ENCODE measurements around the gene AGPS. TPM values are rescaled to one million over a fixed set of nuclear protein-coding genes. Genes with fewer than 3 reads are reported as not detected.

The AGPS gene
- total and polyA plus RNA-seq, 2 experiments from 2014 or later, result 22.9 to 36.7 TPM

DNA sequence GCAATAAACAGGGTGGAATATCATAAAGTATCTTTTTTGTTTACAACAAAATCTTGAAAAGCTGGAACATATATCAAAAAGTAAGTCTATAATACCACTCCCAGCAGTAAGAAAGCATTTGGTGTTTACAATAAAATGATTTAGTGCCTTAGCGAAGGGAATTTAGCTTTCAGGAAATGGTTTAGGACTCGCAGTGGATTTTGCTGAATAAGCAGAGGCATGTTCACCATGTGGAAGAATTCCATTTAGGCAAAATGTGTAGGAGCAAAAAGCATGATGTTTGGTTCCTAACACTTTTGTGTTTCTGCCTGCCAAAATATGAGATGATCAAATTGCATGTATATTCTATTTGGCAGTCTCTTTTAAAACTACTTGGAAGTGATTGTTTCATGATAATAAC, 163.6 kb downstream of the AGPS start:
- Histone ChIP-seq H3K4me3 (no peak overlapping the region), H3K4me2 (ENCODE audit: unreplicated experiment) (no peak overlapping the region), H3K79me2 (ENCODE audit: insufficient read depth) (no peaks in the 10 kb centered on the region), H3K9ac (no peak overlapping the region), H3K9me2 (ENCODE audit: insufficient read depth) (no peaks in the 10 kb centered on the region), H3K36me3 (ENCODE audit: low read depth) (no peaks in the 10 kb centered on the region), H3F3A (ENCODE audit: insufficient read depth) (peaks cover 10% of the 10 kb centered on the region; the same call in 1 of the 2 replicates), H3K9me3 (ENCODE audit: low read depth) (no peaks in the 10 kb centered on the region), H2AFZ (no peak overlapping the region), H3K27ac (no peak overlapping the region), H4K20me1 (ENCODE audit: insufficient read depth) (no peaks in the 10 kb centered on the region), H3K4me1 (ENCODE audit: insufficient read depth) (peaks cover 4% of the 10 kb centered on the region; the same call in 1 of the 2 replicates), H3K27me3 (replicated peaks; ENCODE audit: insufficient read depth) (no peaks in the 10 kb centered on the region)
- TF ChIP-seq EZH2 (IDR thresholded peaks at IDR 0.05; ENCODE audit: insufficient read depth, poor library complexity, severe bottlenecking) (no peak), EZH2phosphoT487 (IDR thresholded peaks at IDR 0.05; ENCODE audit: insufficient read depth, low read depth) (no peak)
- in situ Hi-C loops (cut with MboI), result no loop called here
- DNase-seq, result no peak
- 58 to 60% methylated on average over 2 of the region's 2 CpGs for WGBS, 2 experiments (ENCODE audit: low coverage in 1 of 2, low lambda C conversion rate in 2 of 2, missing lambda C conversion rate in 2 of 2)

DNA sequence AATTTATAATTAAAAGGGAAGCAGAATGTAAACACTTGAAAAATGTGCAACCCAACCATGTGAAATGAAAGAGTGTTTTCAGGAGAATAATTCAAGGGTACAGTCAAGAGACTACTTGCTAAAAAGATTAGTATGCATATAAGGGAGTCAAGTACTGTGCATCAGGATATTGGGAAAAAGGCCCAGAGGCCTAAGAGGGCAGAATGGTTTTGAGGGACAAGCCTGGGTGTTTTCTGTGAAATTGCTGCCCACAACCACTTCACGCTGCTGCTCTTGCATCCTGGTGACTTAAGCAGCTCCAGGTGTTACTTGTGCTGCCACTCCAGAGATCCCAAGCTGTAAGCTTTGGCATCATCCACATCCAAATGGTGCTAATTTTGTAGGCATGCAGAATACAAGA, 165.2 kb downstream of the AGPS start:
- DNase-seq, result no peak
- no peak overlapping the region for H3K27ac ChIP-seq
- H3K27me3 ChIP-seq (replicated peaks; ENCODE audit: insufficient read depth), result no peaks in the 10 kb centered on the region
- H3K79me2 ChIP-seq (ENCODE audit: insufficient read depth), result no peaks in the 10 kb centered on the region
- no peaks in the 10 kb centered on the region for H3K9me2 ChIP-seq (ENCODE audit: insufficient read depth)
- no peak overlapping the region for H3K4me3 ChIP-seq
- H3F3A ChIP-seq (ENCODE audit: insufficient read depth), result peaks cover 10% of the 10 kb centered on the region; the same call in 1 of the 2 replicates
- no peak overlapping the region for H3K9ac ChIP-seq
- H3K36me3 ChIP-seq (ENCODE audit: low read depth), result no peaks in the 10 kb centered on the region
- H4K20me1 ChIP-seq (ENCODE audit: insufficient read depth), result no peaks in the 10 kb centered on the region
- WGBS, 2 experiments (ENCODE audit: low coverage in 1 of 2, low lambda C conversion rate in 2 of 2, missing lambda C conversion rate in 2 of 2), result 67 to 86% methylated on average over 1 of the region's 1 CpG
- in situ Hi-C loops (cut with MboI), result no loop called here
- no peak overlapping the region for H3K4me2 ChIP-seq (ENCODE audit: unreplicated experiment)
- no peak overlapping the region for H2AFZ ChIP-seq
- H3K9me3 ChIP-seq (ENCODE audit: low read depth), result no peaks in the 10 kb centered on the region
- peaks cover 4% of the 10 kb centered on the region; the same call in 1 of the 2 replicates for H3K4me1 ChIP-seq (ENCODE audit: insufficient read depth)
- TF ChIP-seq EZH2 (IDR thresholded peaks at IDR 0.05; ENCODE audit: insufficient read depth, poor library complexity, severe bottlenecking) (no peak), EZH2phosphoT487 (IDR thresholded peaks at IDR 0.05; ENCODE audit: insufficient read depth, low read depth) (no peak)

DNA sequence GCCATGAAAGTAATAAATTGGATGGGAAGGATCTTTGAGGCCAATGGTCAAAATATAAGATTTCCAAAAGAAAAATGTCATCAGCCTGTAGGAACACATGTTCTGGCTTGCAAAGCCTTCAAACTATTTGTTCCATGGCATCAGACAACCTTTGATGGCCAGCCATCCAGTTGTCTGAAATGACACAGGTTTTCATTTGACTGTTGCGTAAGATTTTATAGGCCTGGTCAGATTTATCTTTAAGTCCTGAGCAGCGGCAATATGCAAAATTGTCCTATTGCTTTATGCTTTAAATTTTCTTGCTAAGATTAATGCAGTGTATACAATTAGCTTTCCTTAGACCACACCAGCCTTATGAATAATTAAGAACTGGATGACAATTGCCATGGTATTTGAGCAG, 167.1 kb downstream of the AGPS start:
- DNase-seq, result no peak
- no peaks in the 10 kb centered on the region for H3K4me1 ChIP-seq (ENCODE audit: insufficient read depth)
- no peak overlapping the region for H3K27ac ChIP-seq
- H3K79me2 ChIP-seq (ENCODE audit: insufficient read depth), result no peaks in the 10 kb centered on the region
- H3F3A ChIP-seq (ENCODE audit: insufficient read depth), result no peaks in the 10 kb centered on the region
- WGBS, 2 experiments (ENCODE audit: low coverage in 1 of 2, low lambda C conversion rate in 2 of 2, missing lambda C conversion rate in 2 of 2), result 88 to 90% methylated on average over 2 of the region's 2 CpGs
- no peak overlapping the region for H3K4me3 ChIP-seq
- H3K4me2 ChIP-seq (ENCODE audit: unreplicated experiment), result no peak overlapping the region
- no peaks in the 10 kb centered on the region for H3K27me3 ChIP-seq (replicated peaks; ENCODE audit: insufficient read depth)
- in situ Hi-C loops (cut with MboI), result no loop called here
- no peaks in the 10 kb centered on the region for H3K9me3 ChIP-seq (ENCODE audit: low read depth)
- H3K36me3 ChIP-seq (ENCODE audit: low read depth), result no peaks in the 10 kb centered on the region
- no peak for TF ChIP-seq EZH2 (IDR thresholded peaks at IDR 0.05; ENCODE audit: insufficient read depth, poor library complexity, severe bottlenecking)
- no peak for TF ChIP-seq EZH2phosphoT487 (IDR thresholded peaks at IDR 0.05; ENCODE audit: insufficient read depth, low read depth)
- no peaks in the 10 kb centered on the region for H4K20me1 ChIP-seq (ENCODE audit: insufficient read depth)
- H3K9me2 ChIP-seq (ENCODE audit: insufficient read depth), result no peaks in the 10 kb centered on the region
- H2AFZ ChIP-seq, result no peak overlapping the region
- no peak overlapping the region for H3K9ac ChIP-seq

DNA sequence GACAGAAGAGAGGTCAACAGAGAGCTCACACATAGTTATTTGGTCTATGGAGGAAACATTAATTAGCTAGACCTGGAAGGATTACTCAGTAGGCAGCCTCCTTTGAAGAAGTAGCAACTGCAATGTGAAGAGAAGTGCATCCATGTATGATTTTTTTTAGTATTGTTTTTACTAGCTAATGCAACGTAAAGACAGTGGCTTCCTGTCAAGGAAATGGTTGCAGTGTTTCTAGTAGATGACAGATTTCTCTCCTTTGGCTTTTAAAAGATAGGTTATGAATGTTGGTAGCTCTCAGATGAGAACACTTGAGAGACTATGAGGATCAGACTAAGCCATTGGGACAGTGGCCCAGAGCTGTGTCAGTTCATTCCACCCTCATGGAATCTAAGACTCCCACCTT, 175.8 kb downstream of the AGPS start:
- 38 to 65% methylated on average over 1 of the region's 1 CpG for WGBS, 2 experiments (ENCODE audit: low coverage in 1 of 2, low lambda C conversion rate in 2 of 2, missing lambda C conversion rate in 2 of 2)
- DNase-seq, result no peak

DNA sequence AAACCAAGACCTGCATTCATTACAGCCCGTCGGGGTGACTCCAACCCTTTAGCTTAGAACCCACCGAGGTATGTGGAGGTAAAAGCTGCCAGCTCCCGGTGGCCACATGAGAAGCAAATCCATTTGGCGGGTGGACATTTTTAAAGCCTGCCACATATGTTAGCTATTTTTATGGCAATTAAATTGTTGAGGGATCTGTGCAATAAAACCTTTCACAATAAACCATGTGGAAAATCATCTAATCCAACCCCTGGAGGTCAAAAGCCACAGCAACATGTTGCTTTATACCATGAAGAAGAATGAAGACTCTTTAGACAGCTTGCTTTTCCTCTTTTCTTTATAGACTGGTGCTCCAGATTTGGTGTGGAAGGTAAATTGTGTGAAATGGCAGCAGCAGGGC, 176.3 kb downstream of the AGPS start:
- Histone ChIP-seq H3K9me3 (ENCODE audit: low read depth) (no peaks in the 10 kb centered on the region), H3K9me2 (ENCODE audit: insufficient read depth) (no peaks in the 10 kb centered on the region), H3K36me3 (ENCODE audit: low read depth) (no peaks in the 10 kb centered on the region), H3F3A (ENCODE audit: insufficient read depth) (no peaks in the 10 kb centered on the region), H3K27me3 (replicated peaks; ENCODE audit: insufficient read depth) (no peaks in the 10 kb centered on the region), H3K4me1 (ENCODE audit: insufficient read depth) (no peaks in the 10 kb centered on the region), H3K79me2 (ENCODE audit: insufficient read depth) (no peaks in the 10 kb centered on the region), H4K20me1 (ENCODE audit: insufficient read depth) (no peaks in the 10 kb centered on the region), H3K27ac (no peak overlapping the region), H3K4me2 (ENCODE audit: unreplicated experiment) (no peak overlapping the region), H3K9ac (no peak overlapping the region), H3K4me3 (no peak overlapping the region), H2AFZ (no peak overlapping the region)
- no peak for DNase-seq
- WGBS, 2 experiments (ENCODE audit: low coverage in 1 of 2, low lambda C conversion rate in 2 of 2, missing lambda C conversion rate in 2 of 2), result 40 to 41% methylated on average over 5 of the region's 5 CpGs
- TF ChIP-seq EZH2 (IDR thresholded peaks at IDR 0.05; ENCODE audit: insufficient read depth, poor library complexity, severe bottlenecking) (no peak), EZH2phosphoT487 (IDR thresholded peaks at IDR 0.05; ENCODE audit: insufficient read depth, low read depth) (no peak)
- in situ Hi-C loops (cut with MboI), result no loop called here

More for the DNA sequence above, 175.8 kb downstream of the AGPS start:
- Histone ChIP-seq H3K27me3 (replicated peaks; ENCODE audit: insufficient read depth) (no peaks in the 10 kb centered on the region), H4K20me1 (ENCODE audit: insufficient read depth) (no peaks in the 10 kb centered on the region), H2AFZ (no peak overlapping the region), H3K9me2 (ENCODE audit: insufficient read depth) (no peaks in the 10 kb centered on the region), H3K4me2 (ENCODE audit: unreplicated experiment) (no peak overlapping the region), H3K9ac (no peak overlapping the region), H3K36me3 (ENCODE audit: low read depth) (no peaks in the 10 kb centered on the region), H3K9me3 (ENCODE audit: low read depth) (no peaks in the 10 kb centered on the region), H3K4me3 (no peak overlapping the region), H3F3A (ENCODE audit: insufficient read depth) (no peaks in the 10 kb centered on the region), H3K79me2 (ENCODE audit: insufficient read depth) (no peaks in the 10 kb centered on the region), H3K4me1 (ENCODE audit: insufficient read depth) (no peaks in the 10 kb centered on the region), H3K27ac (no peak overlapping the region)
- TF ChIP-seq EZH2 (IDR thresholded peaks at IDR 0.05; ENCODE audit: insufficient read depth, poor library complexity, severe bottlenecking) (no peak), EZH2phosphoT487 (IDR thresholded peaks at IDR 0.05; ENCODE audit: insufficient read depth, low read depth) (no peak)
- in situ Hi-C loops (cut with MboI), result no loop called here

All from GM23248 (cell line).